ENCODE data around the gene NKD1. TPM values are rescaled to one million over a fixed set of nuclear protein-coding genes. Genes with fewer than 3 reads are reported as not detected.

The NKD1 gene
- total and polyA plus RNA-seq, 2 experiments from 2014 or later, result 0.86 to 1.4 TPM

DNA sequence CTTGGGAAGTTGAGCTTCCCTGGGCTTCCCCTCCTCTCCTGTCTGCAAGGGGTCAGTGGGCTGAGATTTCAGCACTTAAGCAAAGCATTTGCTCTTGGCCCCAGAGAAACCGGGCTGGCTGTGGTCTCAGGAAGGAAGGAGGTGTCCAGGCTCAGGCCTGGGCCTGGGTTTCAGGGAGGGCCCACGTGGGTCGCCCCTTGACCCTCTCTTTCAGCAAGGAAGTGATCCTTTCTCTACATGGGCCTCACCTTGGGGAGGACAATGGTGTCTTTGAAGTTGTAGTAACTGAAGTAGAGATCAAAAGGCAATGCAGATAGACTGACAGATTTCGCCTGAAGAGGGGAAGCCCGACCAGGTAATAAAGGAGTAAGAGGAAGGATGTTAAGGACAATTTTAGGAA, 147.9 kb downstream of the NKD1 start:
- Histone ChIP-seq H3K27ac (no peak overlapping the region), H3K4me1 (ENCODE audit: low read depth) (no peaks in the 10 kb centered on the region), H3K4me3 (no peak overlapping the region), H3K9me3 (ENCODE audit: low read depth) (no peaks in the 10 kb centered on the region), H3K27me3 (peaks cover 37% of the 10 kb centered on the region), H3K36me3 (no peaks in the 10 kb centered on the region)
- TF ChIP-seq, protein P1, sequence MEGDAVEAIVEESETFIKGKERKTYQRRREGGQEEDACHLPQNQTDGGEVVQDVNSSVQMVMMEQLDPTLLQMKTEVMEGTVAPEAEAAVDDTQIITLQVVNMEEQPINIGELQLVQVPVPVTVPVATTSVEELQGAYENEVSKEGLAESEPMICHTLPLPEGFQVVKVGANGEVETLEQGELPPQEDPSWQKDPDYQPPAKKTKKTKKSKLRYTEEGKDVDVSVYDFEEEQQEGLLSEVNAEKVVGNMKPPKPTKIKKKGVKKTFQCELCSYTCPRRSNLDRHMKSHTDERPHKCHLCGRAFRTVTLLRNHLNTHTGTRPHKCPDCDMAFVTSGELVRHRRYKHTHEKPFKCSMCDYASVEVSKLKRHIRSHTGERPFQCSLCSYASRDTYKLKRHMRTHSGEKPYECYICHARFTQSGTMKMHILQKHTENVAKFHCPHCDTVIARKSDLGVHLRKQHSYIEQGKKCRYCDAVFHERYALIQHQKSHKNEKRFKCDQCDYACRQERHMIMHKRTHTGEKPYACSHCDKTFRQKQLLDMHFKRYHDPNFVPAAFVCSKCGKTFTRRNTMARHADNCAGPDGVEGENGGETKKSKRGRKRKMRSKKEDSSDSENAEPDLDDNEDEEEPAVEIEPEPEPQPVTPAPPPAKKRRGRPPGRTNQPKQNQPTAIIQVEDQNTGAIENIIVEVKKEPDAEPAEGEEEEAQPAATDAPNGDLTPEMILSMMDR (IDR thresholded peaks at IDR 0.05; ENCODE audit: low read depth, low read length), result no peak
- no peak for DNase-seq (ENCODE audit: low read depth in 1 of 2, low spot score in 1 of 2)

DNA sequence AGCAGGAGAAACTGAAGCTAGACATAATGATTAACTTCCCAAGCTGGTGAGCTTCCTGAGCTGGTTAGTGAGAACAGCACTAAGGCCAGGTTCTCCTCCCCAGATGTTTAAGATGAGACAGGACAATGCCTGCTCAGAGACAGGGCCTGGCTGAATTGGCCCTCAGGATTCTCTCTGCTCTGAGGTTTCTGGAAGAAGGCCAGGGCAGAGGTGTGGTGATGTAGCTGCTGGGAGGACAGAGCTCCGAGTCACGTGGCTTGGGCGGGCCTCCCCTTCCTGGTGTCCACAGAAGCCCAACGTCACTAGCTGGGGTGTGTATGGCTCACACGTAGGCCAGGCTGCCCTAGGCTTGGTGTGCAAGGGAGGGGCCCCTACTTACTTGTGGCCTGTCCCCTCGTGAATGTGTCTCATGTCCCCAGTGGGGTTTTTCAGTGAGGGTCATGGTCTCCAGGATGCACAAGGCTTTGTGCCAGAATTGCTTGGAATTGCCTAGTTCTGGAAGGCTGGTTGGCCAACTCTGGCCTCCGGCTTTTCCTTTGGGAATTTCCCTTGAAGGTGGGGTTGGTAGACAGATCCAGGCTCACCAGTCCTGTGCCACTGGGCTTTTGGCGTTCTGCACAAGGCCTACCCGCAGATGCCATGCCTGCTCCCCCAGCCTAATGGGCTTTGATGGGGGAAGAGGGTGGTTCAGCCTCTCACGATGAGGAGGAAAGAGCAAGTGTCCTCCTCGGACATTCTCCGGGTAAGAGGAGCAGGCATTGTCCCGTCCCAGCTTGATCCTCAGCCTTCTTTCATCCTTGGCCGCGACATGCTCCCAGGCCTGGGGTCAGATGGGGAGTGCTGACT, 148.6 kb downstream of the NKD1 start:
- TF ChIP-seq, protein P1 (IDR thresholded peaks at IDR 0.05; ENCODE audit: low read depth, low read length), result no peak
- DNase-seq (ENCODE audit: low read depth in 1 of 2, low spot score in 1 of 2), result peak in 1 of 2 donors; percentile 79
- Histone ChIP-seq H3K27ac (no peak overlapping the region), H3K4me3 (no peak overlapping the region), H3K27me3 (peaks cover 36% of the 10 kb centered on the region), H3K36me3 (no peaks in the 10 kb centered on the region), H3K9me3 (ENCODE audit: low read depth) (no peaks in the 10 kb centered on the region), H3K4me1 (ENCODE audit: low read depth) (no peaks in the 10 kb centered on the region)

DNA sequence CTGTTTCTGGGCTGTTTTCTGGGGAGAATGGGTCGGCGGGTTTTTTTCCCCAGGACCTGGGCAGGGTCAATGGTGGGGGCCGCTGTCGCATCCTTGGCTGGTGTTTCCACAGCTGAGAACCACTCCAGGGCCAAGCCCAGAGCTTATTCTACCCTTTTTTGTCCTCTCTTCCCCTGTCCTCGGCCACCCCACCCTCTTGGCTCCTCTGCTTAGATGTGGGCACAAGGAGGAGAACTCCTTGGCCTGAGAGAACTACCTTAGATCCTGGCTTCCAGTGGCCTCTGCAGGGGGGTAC, 149.2 kb downstream of the NKD1 start:
- no peak overlapping the region for H3K4me3 ChIP-seq
- H3K4me1 ChIP-seq (ENCODE audit: low read depth), result no peaks in the 10 kb centered on the region
- no peaks in the 10 kb centered on the region for H3K9me3 ChIP-seq (ENCODE audit: low read depth)
- no peak for DNase-seq (ENCODE audit: low read depth in 1 of 2, low spot score in 1 of 2)
- peaks cover 30% of the 10 kb centered on the region for H3K27me3 ChIP-seq
- H3K36me3 ChIP-seq, result no peaks in the 10 kb centered on the region
- TF ChIP-seq, protein P1 (IDR thresholded peaks at IDR 0.05; ENCODE audit: low read depth, low read length), result no peak
- no peak overlapping the region for H3K27ac ChIP-seq

DNA sequence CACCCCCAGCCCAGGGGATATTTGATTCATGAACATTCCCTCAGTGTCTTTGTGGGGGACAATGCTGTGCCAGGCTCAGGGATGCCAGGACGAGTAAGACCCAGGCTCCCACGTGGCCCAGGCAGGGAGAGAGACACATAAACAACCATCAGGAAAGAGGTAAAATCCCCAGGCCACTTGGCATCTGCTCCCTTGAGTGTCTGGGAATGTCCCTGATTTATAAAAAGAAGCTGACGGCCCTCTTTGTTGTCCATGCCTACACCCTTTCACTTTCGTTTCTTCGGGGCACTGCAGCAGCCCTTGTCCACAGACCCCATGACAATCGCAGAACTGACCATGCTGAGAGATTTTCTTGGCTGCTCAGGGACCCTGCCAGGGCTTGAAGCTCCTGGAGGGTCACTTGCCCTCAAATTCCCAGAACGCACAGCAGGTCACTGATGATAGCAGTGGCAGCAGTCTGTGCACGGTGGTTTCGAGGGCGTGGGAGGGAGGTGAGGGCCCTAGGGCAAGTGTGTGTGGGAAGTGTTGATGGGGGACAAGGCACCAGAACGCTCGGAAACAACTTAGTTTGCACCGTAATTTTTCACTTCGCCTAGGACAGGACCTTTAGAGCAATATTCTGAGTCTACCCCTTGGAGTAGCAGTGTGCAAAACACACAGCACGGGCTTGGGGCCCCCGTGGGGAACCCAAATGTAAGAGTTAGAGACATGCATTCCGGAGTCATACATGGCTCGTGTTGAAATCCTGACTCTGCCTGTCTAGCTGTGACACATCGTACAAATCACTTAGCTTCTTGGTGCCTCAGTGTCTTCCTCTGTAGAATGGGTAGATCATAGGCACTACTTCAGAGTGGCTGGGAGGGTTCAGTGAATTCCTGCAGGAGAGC, 149.9 kb downstream of the NKD1 start:
- H3K27ac ChIP-seq, result no peak overlapping the region
- peaks cover 22% of the 10 kb centered on the region for H3K27me3 ChIP-seq
- TF ChIP-seq, protein P1 (IDR thresholded peaks at IDR 0.05; ENCODE audit: low read depth, low read length), result no peak
- H3K4me1 ChIP-seq (ENCODE audit: low read depth), result no peaks in the 10 kb centered on the region
- DNase-seq (ENCODE audit: low read depth in 1 of 2, low spot score in 1 of 2), result peak in 1 of 2 donors; percentile 46
- H3K9me3 ChIP-seq (ENCODE audit: low read depth), result no peaks in the 10 kb centered on the region
- H3K36me3 ChIP-seq, result no peaks in the 10 kb centered on the region
- H3K4me3 ChIP-seq, result no peak overlapping the region

Other genes starting within 250 kb of the NKD1 start
- gene BRD7, start 179.4 kb upstream of the NKD1 start, total RNA-seq, result 54.2 and 80.1 TPM in 2 replicates
- gene BRD7, start 179.4 kb upstream of the NKD1 start, polyA plus RNA-seq, result 61.0 and 89.2 TPM in 2 replicates
- not detected in 2 replicates for gene SNX20, start 132.9 kb downstream of the NKD1 start, total RNA-seq
- not detected in 2 replicates for gene SNX20, start 132.9 kb downstream of the NKD1 start, polyA plus RNA-seq
- 0.18 TPM in 1 of 2 replicates, not detected in the other for gene NOD2, start 145.2 kb downstream of the NKD1 start, total RNA-seq
- 0.05 TPM in 1 of 2 replicates, not detected in the other for gene NOD2, start 145.2 kb downstream of the NKD1 start, polyA plus RNA-seq
- 16.1 and 16.2 TPM in 2 replicates for gene CYLD, start 193.7 kb downstream of the NKD1 start, total RNA-seq
- gene CYLD, start 193.7 kb downstream of the NKD1 start, polyA plus RNA-seq, result 13.6 and 14.9 TPM in 2 replicates